Omental fat pad (tissue), 4 donors: ENCODE measurements around the gene WFIKKN1. TPM values are rescaled to one million over a fixed set of nuclear protein-coding genes. Genes with fewer than 3 reads are reported as not detected.

Experiments
- ATAC-seq: fragments of 150-250 bp; one replicate; pipeline ENCODE4 v1.9.1; 2016; ENCODE audit warnings: mild to moderate bottlenecking, moderate library complexity; ENCODE audit not compliant: low FRiP score
- DNase-seq: peaks from one replicate; pipeline ENCODE4 v3.0.0-alpha.2; 2019; ENCODE audit warnings: low spot score
- CTCF ChIP-seq, 3 donors: fragments of 450-650 bp; IDR thresholded peaks; one replicate each; pipeline ENCODE4 v1.5.1; 2016 to 2017; ENCODE audit warnings: antibody characterized with exemption in 3 of 3, mild to moderate bottlenecking in 3 of 3, moderate library complexity in 2 of 3
- total RNA-seq, 4 donors: library from RNA; depleted of rRNA; stranded (reverse); fragments of >200 nt; gene quantifications; one replicate each; pipeline ENCODE4 v1.1.0, GENCODE V29; 2016

The WFIKKN1 gene
- total RNA-seq, 4 donors from 2014 or later: 0.19 to 0.63 (median 0.25) TPM; not detected in 1

- DNase-seq (no peak), ATAC-seq (no peak)
- no peak for TF ChIP-seq CTCF (IDR thresholded peaks at IDR 0.05)
These were observed 8.1 kb downstream of the WFIKKN1 start for GRCh38 chr16:638836-639235.

GRCh38 chr16:640614-641013 lies 9.8 kb downstream of the WFIKKN1 start:
- DNase-seq (no peak), ATAC-seq (no peak)
- TF ChIP-seq CTCF (IDR thresholded peaks at IDR 0.05): no peak

GRCh38 chr16:641326-642188 lies 10.8 kb downstream of the WFIKKN1 start, which contains the start of gene MCRIP2:
TSS of gene MCRIP2 (plus strand) at chr16:641828. CDS start at chr16:641992, 164 bp downstream.
- TF ChIP-seq CTCF (IDR thresholded peaks at IDR 0.05): no peak
- ATAC-seq (peak; percentile 62), DNase-seq (peak; percentile 52)

- no peak for DNase-seq
- peak; percentile 48 for ATAC-seq
- no peak for TF ChIP-seq CTCF (IDR thresholded peaks at IDR 0.05)
These were observed 11.6 kb downstream of the WFIKKN1 start for GRCh38 chr16:642189-643049.

- no peak for DNase-seq
- ATAC-seq: no peak
- no peak for TF ChIP-seq CTCF (IDR thresholded peaks at IDR 0.05)
These were observed 12.2 kb downstream of the WFIKKN1 start for GRCh38 chr16:643050-643368.

- DNase-seq: no peak
- ATAC-seq: no peak
- TF ChIP-seq CTCF (IDR thresholded peaks at IDR 0.05): no peak
These were observed 13.8 kb downstream of the WFIKKN1 start for GRCh38 chr16:644556-644955.
